Aortic smooth muscle cell (primary cell): Measurements from ENCODE around the gene KRT14. TPM values are rescaled to one million over a fixed set of nuclear protein-coding genes. Genes with fewer than 3 reads are reported as not detected.

Experiments
- total RNA-seq: library from RNA; depleted of rRNA; stranded (reverse); fragments of >200 nt; gene quantifications from 2 replicates; pipeline ENCODE4 v1.2.3, GENCODE V29; 2014

The KRT14 gene
- total RNA-seq = 1.1 TPM in 1 of 2 replicates, not detected in the other

GRCh38 chr17:41586863-41587495, at the start of gene KRT14:
Gene KRT14, minus strand, starts transcription at chr17:41586895. Its CDS starts 61 bp downstream, at chr17:41586834.

GRCh38 chr17:41624208-41625101, 37.8 kb upstream of the KRT14 start, which contains the start of gene KRT17:
Gene KRT17, minus strand, starts transcription at chr17:41624575. Its CDS starts 66 bp downstream, at chr17:41624509.

GRCh38 chr17:41612376-41613160, 25.9 kb upstream of the KRT14 start, which contains the start of gene KRT16:
Gene KRT16, minus strand, starts transcription at chr17:41612767. Its CDS starts 79 bp downstream, at chr17:41612688.

GRCh38 chr17:41571561-41572434, 14.9 kb downstream of the KRT14 start, which contains the start of gene KRT9:
Gene KRT9, minus strand, starts transcription at chr17:41572059. Its CDS starts 67 bp downstream, at chr17:41571992.

Other genes starting within 250 kb of the KRT14 start
- gene KRT33A, start 236.1 kb downstream of the KRT14 start, total RNA-seq = not detected in 2 replicates
- not detected in 2 replicates for gene KRT33B, start 217.1 kb downstream of the KRT14 start, total RNA-seq
- not detected in 2 replicates for gene KRT34, start 204.6 kb downstream of the KRT14 start, total RNA-seq
- not detected in 2 replicates for gene KRT31, start 189.3 kb downstream of the KRT14 start, total RNA-seq
- not detected in 2 replicates for gene KRT37, start 162.3 kb downstream of the KRT14 start, total RNA-seq
- not detected in 2 replicates for gene KRT38, start 145.9 kb downstream of the KRT14 start, total RNA-seq
- gene KRT32, start 119.5 kb downstream of the KRT14 start, total RNA-seq = not detected in 2 replicates
- not detected in 2 replicates for gene KRT35, start 105.7 kb downstream of the KRT14 start, total RNA-seq
- gene KRT36, start 97.0 kb downstream of the KRT14 start, total RNA-seq = 0.13 TPM in 1 of 2 replicates, not detected in the other
- gene KRT13, start 81.3 kb downstream of the KRT14 start, total RNA-seq = not detected in 2 replicates
- 2.5 and 3.0 TPM in 2 replicates for gene KRT15, start 68.0 kb downstream of the KRT14 start, total RNA-seq
- gene KRT19, start 58.6 kb downstream of the KRT14 start, total RNA-seq = 25.1 and 30.7 TPM in 2 replicates
- gene KRT9, start 14.8 kb downstream of the KRT14 start, total RNA-seq = not detected in 2 replicates
- 0.79 and 1.4 TPM in 2 replicates for gene KRT16, start 25.9 kb upstream of the KRT14 start, total RNA-seq
- 7.1 and 7.4 TPM in 2 replicates for gene KRT17, start 37.7 kb upstream of the KRT14 start, total RNA-seq
- 73.1 and 112 TPM in 2 replicates for gene EIF1, start 102.0 kb upstream of the KRT14 start, total RNA-seq
- not detected in 2 replicates for gene GAST, start 125.4 kb upstream of the KRT14 start, total RNA-seq
- gene HAP1, start 147.7 kb upstream of the KRT14 start, total RNA-seq = not detected in 2 replicates
- gene JUP, start 199.8 kb upstream of the KRT14 start, total RNA-seq = 22.9 and 25.7 TPM in 2 replicates
- 77.1 and 77.5 TPM in 2 replicates for gene P3H4, start 225.1 kb upstream of the KRT14 start, total RNA-seq
- gene FKBP10, start 226.1 kb upstream of the KRT14 start, total RNA-seq = 354 and 420 TPM in 2 replicates
- gene NT5C3B, start 249.3 kb upstream of the KRT14 start, total RNA-seq = 64.6 and 70.0 TPM in 2 replicates